ENCODE data around the gene MASP2. TPM values are rescaled to one million over a fixed set of nuclear protein-coding genes. Genes with fewer than 3 reads are reported as not detected.

Gene MASP2
- total RNA-seq, 2 experiments from 2014 or later: 0.15 TPM; not detected in 1

Other genes with a start within 250 kb of the MASP2 start
- 100 to 1,000 TPM; 203 to 212 TPM for gene TARDBP, start 34.6 kb downstream of the MASP2 start, total RNA-seq
- 100 to 1,000 TPM; 347 to 360 TPM for gene SRM, start 12.8 kb upstream of the MASP2 start, total RNA-seq
- gene EXOSC10, start 52.6 kb upstream of the MASP2 start, total RNA-seq: 10 to 100 TPM; 88.7 to 94.5 TPM
- gene ANGPTL7, start 142.1 kb upstream of the MASP2 start, total RNA-seq: not detected
- gene MTOR, start 215.3 kb upstream of the MASP2 start, total RNA-seq: 10 to 100 TPM; 49.3 to 52.2 TPM
- gene UBIAD1, start 226.0 kb upstream of the MASP2 start, total RNA-seq: 10 to 100 TPM; 38.6 to 41.2 TPM

Data from activated CD8-positive, alpha-beta memory T cell treated with anti-CD3 and anti-CD28 coated beads for 36 hours (primary cell).